Mammary epithelial cell (primary cell): ENCODE data around the gene AP1S1.

Experiments used
- CTCF ChIP-seq, 2 donors: IDR thresholded peaks in 1 of 2; conservative IDR thresholded peaks in 1 of 2; 2 replicates each; pipeline ENCODE4 v1.5.1; 2011 to 2012; ENCODE audit warnings: inconsistent platforms in 2 of 2, low read length in 2 of 2, mild to moderate bottlenecking in 2 of 2, control low read depth in 1 of 2, low read depth in 1 of 2; ENCODE audit not compliant: insufficient read depth in 1 of 2; ENCODE audit errors: extremely low read depth in 1 of 2
- EZH2 ChIP-seq: IDR thresholded peaks from 2 replicates; pipeline ENCODE4 v1.6.1; 2012; ENCODE audit warnings: low read length, inconsistent platforms, borderline replicate concordance

- peak; percentile 34 to 59 for TF ChIP-seq CTCF (conservative IDR thresholded peaks at IDR 0.05 in 1 of 2, IDR thresholded peaks at IDR 0.05 in 1 of 2; ENCODE audit: extremely low read depth in 1 of 2, insufficient read depth in 1 of 2, low read depth in 1 of 2, low read length in 2 of 2)
- TF ChIP-seq EZH2 = no peak
Observed at GRCh38 chr7:101138213-101138870, 15.9 kb upstream of the AP1S1 start.
